Anterior cingulate cortex (tissue), 58 donors: ENCODE results near the gene ELOVL6.
"Not testable (repeated sequence)": the region's sequence is repeated elsewhere in the genome, so short reads cannot be mapped to it uniquely, and the experiment has no call there.

Experiments
- DNase-seq, 58 donors: peaks; one replicate each; lab custom pipeline; 2025; lab: John Stamatoyannopoulos, UW

The ELOVL6 gene

GRCh38 chr4:110198435-110199416 lies at the start of gene ELOVL6:
Gene ELOVL6, minus strand, starts transcription at chr4:110198615. Its CDS starts 280 bp downstream, at chr4:110198335.
- DNase-seq, result peak; percentile 11 to 89 (median 74)

- no peak for DNase-seq
Measured at GRCh38 chr4:110248100-110248499, 49.7 kb upstream of the ELOVL6 start.

GRCh38 chr4:110247591-110247990 lies 49.2 kb upstream of the ELOVL6 start:
- DNase-seq, result no peak

GRCh38 chr4:110245577-110245976 lies 47.2 kb upstream of the ELOVL6 start:
- no peak for DNase-seq

GRCh38 chr4:110236324-110236723 lies 37.9 kb upstream of the ELOVL6 start:
- no peak for DNase-seq

- DNase-seq, result not testable (repeated sequence)
Measured at GRCh38 chr4:110233581-110233980, 35.2 kb upstream of the ELOVL6 start.

GRCh38 chr4:110231869-110232268 lies 33.5 kb upstream of the ELOVL6 start:
- no peak for DNase-seq

- DNase-seq, result no peak
Measured at GRCh38 chr4:110229266-110229665, 30.9 kb upstream of the ELOVL6 start.

GRCh38 chr4:110224812-110225211 lies 26.4 kb upstream of the ELOVL6 start:
- no peak for DNase-seq

GRCh38 chr4:110224142-110224541 lies 25.7 kb upstream of the ELOVL6 start:
- no peak for DNase-seq

- not testable (repeated sequence) for DNase-seq
Measured at GRCh38 chr4:110218935-110219334, 20.5 kb upstream of the ELOVL6 start.

GRCh38 chr4:110217181-110217580 lies 18.8 kb upstream of the ELOVL6 start:
- DNase-seq, result not testable (repeated sequence)

- DNase-seq, result no peak
Measured at GRCh38 chr4:110216129-110216528, 17.7 kb upstream of the ELOVL6 start.

GRCh38 chr4:110211770-110212061 lies 13.3 kb upstream of the ELOVL6 start:
- DNase-seq, result no peak

- DNase-seq, result peak in 3 of 58 donors; percentile 1 to 3 (median 2)
Measured at GRCh38 chr4:110211007-110211769, 12.8 kb upstream of the ELOVL6 start.

GRCh38 chr4:110208419-110208818 lies 10.0 kb upstream of the ELOVL6 start:
- DNase-seq, result no peak

- no peak for DNase-seq
Measured at GRCh38 chr4:110207233-110207632, 8.8 kb upstream of the ELOVL6 start.

- DNase-seq, result no peak
Measured at GRCh38 chr4:110202024-110202423, 3.6 kb upstream of the ELOVL6 start.

GRCh38 chr4:110201502-110201901 lies 3.1 kb upstream of the ELOVL6 start:
- peak in 1 of 58 donors; percentile 7 for DNase-seq

- DNase-seq, result no peak
Measured at GRCh38 chr4:110200689-110201088, 2.3 kb upstream of the ELOVL6 start.

- DNase-seq, result peak in 33 of 58 donors; percentile 8 to 82 (median 52)
Measured at GRCh38 chr4:110198049-110198434, 373 bp downstream of the ELOVL6 start.
